ENCODE data around the gene ATF7.
"Not testable (repeated sequence)": the region's sequence is repeated elsewhere in the genome, so short reads cannot be mapped to it uniquely, and the experiment has no call there.

The ATF7 gene

GRCh38 chr12:53625373-53625945, 723 bp downstream of the ATF7 start:
- DNase-seq = no peak

GRCh38 chr12:53624956-53625355, 1.2 kb downstream of the ATF7 start:
- DNase-seq = no peak

- peak; percentile 2 for DNase-seq
Observed at GRCh38 chr12:53624458-53624857, 1.7 kb downstream of the ATF7 start.

- DNase-seq = peak; percentile 4
Observed at GRCh38 chr12:53623548-53624385, 2.4 kb downstream of the ATF7 start.

GRCh38 chr12:53622724-53623123, 3.5 kb downstream of the ATF7 start:
- no peak for DNase-seq

GRCh38 chr12:53618275-53618674, 7.9 kb downstream of the ATF7 start:
- DNase-seq = peak; percentile 80

- no peak for DNase-seq
Observed at GRCh38 chr12:53617700-53618099, 8.5 kb downstream of the ATF7 start.

GRCh38 chr12:53616950-53617349, 9.2 kb downstream of the ATF7 start:
- peak; percentile 41 for DNase-seq

- no peak for DNase-seq
Observed at GRCh38 chr12:53613821-53614220, 12.4 kb downstream of the ATF7 start.

- no peak for DNase-seq
Observed at GRCh38 chr12:53612978-53613377, 13.2 kb downstream of the ATF7 start.

- DNase-seq = no peak
Observed at GRCh38 chr12:53611304-53611703, 14.9 kb downstream of the ATF7 start.

- DNase-seq = not testable (repeated sequence)
Observed at GRCh38 chr12:53606688-53607087, 19.5 kb downstream of the ATF7 start.

- DNase-seq = no peak
Observed at GRCh38 chr12:53604581-53604980, 21.6 kb downstream of the ATF7 start.

- DNase-seq = no peak
Observed at GRCh38 chr12:53603804-53604203, 22.4 kb downstream of the ATF7 start.

- peak; percentile 30 for DNase-seq
Observed at GRCh38 chr12:53603196-53603595, 23.0 kb downstream of the ATF7 start.

- no peak for DNase-seq
Observed at GRCh38 chr12:53602176-53602864, 23.9 kb downstream of the ATF7 start.

GRCh38 chr12:53601296-53601847, 24.8 kb downstream of the ATF7 start:
- DNase-seq = peak; percentile 40

GRCh38 chr12:53600490-53601295, 25.5 kb downstream of the ATF7 start:
- DNase-seq = no peak

- DNase-seq = no peak
Observed at GRCh38 chr12:53599579-53599978, 26.6 kb downstream of the ATF7 start.

- not testable (repeated sequence) for DNase-seq
Observed at GRCh38 chr12:53598971-53599370, 27.2 kb downstream of the ATF7 start.

- DNase-seq = no peak
Observed at GRCh38 chr12:53596920-53597363, 29.2 kb downstream of the ATF7 start.

- no peak for DNase-seq
Observed at GRCh38 chr12:53594897-53595615, 31.1 kb downstream of the ATF7 start.
